GM18505 (cell line): ENCODE results near the gene PSME4.
"Not testable (repeated sequence)": the region's sequence is repeated elsewhere in the genome, so short reads cannot be mapped to it uniquely, and the experiment has no call there.

Source experiments
- ATAC-seq: cut with Tn5 transposase; IDR thresholded peaks from one replicate; pipeline ENCODE4 v1.9.1; 2021; ENCODE audit not compliant: unreplicated experiment
- POLR2A ChIP-seq: IDR thresholded peaks from 4 replicates; pipeline ENCODE4 v1.6.1; 2011; ENCODE audit warnings: borderline replicate concordance; ENCODE audit not compliant: insufficient read depth, insufficient read length; ENCODE audit errors: extremely low read depth

Gene PSME4

GRCh38 chr2:53989210-53989862 lies 18.5 kb upstream of the PSME4 start:
- TF ChIP-seq POLR2A = no peak
- ATAC-seq = no peak

- TF ChIP-seq POLR2A = no peak
- no peak for ATAC-seq
Measured at GRCh38 chr2:53987336-53987921, 16.6 kb upstream of the PSME4 start.

- no peak for ATAC-seq
- no peak for TF ChIP-seq POLR2A
Measured at GRCh38 chr2:53985646-53986045, 14.9 kb upstream of the PSME4 start.

- no peak for TF ChIP-seq POLR2A
- peak; percentile 32 for ATAC-seq
Measured at GRCh38 chr2:53969968-53970723, 647 bp downstream of the PSME4 start.

- no peak for TF ChIP-seq POLR2A
- ATAC-seq = no peak
Measured at GRCh38 chr2:53969285-53969967, 1.4 kb downstream of the PSME4 start.

- TF ChIP-seq POLR2A = no peak
- no peak for ATAC-seq
Measured at GRCh38 chr2:53964987-53965687, 5.7 kb downstream of the PSME4 start.

GRCh38 chr2:53964257-53964952 lies 6.4 kb downstream of the PSME4 start:
- TF ChIP-seq POLR2A = no peak
- no peak for ATAC-seq

- not testable (repeated sequence) for ATAC-seq
Measured at GRCh38 chr2:53961478-53962216, 9.1 kb downstream of the PSME4 start.

- no peak for TF ChIP-seq POLR2A
- ATAC-seq = no peak
Measured at GRCh38 chr2:53960476-53960875, 10.3 kb downstream of the PSME4 start.

- ATAC-seq = no peak
- no peak for TF ChIP-seq POLR2A
Measured at GRCh38 chr2:53958443-53958842, 12.3 kb downstream of the PSME4 start.

GRCh38 chr2:53952519-53952918 lies 18.3 kb downstream of the PSME4 start:
- no peak for TF ChIP-seq POLR2A
- no peak for ATAC-seq

- TF ChIP-seq POLR2A = no peak
- ATAC-seq = no peak
Measured at GRCh38 chr2:53949457-53949856, 21.3 kb downstream of the PSME4 start.
